GM12891 (cell line): ENCODE measurements around the gene ABCA1.

Source experiments
- POLR2A ChIP-seq: IDR thresholded peaks from 2 replicates; pipeline ENCODE4 v1.6.1; 2011; ENCODE audit warnings: low read depth, low read length, control low read depth
- POLR2AphosphoS5 ChIP-seq: IDR thresholded peaks from 2 replicates; pipeline ENCODE4 v1.6.1; 2011; ENCODE audit warnings: low read depth, low read length, control low read depth

DNA sequence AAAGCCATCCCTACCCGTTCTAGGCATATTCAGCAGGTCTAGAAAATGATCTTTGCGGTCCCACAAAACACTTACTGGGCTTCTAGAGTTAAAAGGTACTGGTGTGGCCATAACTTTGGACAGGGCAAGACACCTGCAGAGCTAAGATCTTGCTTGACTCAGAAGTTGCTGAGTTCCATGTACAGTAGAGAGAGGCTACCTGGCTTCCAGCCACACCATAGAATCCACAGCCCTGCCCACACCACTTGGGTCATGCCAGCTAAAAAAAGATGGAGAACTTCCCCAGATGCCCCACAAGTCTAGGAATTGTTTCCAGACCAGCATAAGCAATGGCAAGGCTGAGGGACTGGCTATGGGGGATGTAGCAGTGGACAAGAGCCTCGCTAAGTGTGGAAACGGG, 52.1 kb downstream of the ABCA1 start:
- TF ChIP-seq POLR2AphosphoS5, result no peak
- no peak for TF ChIP-seq POLR2A
